Testis (tissue), 2 donors: ENCODE measurements around the gene ADCY2.

Experiments
- CTCF ChIP-seq, 3 experiments: fragments of 450-650 bp in 2 of 3; fragments of 200-600 bp in 1 of 3; sonication (generic) in 1 of 3; IDR thresholded peaks; one replicate each; pipeline ENCODE4 v1.5.1; 2016 to 2019; ENCODE audit warnings: antibody characterized with exemption in 3 of 3, mild to moderate bottlenecking in 2 of 3, moderate library complexity in 1 of 3
- POLR2A ChIP-seq: fragments of 450-650 bp; IDR thresholded peaks from one replicate; pipeline ENCODE4 v1.6.1; 2017; ENCODE audit warnings: antibody characterized with exemption, mild to moderate bottlenecking, moderate library complexity

GRCh38 chr5:7664208-7664607, 268.3 kb downstream of the ADCY2 start:
- no peak for TF ChIP-seq POLR2A
- TF ChIP-seq CTCF (IDR thresholded peaks at IDR 0.05), result no peak
